HCT116 (cell line): ENCODE measurements around the gene PCNP. TPM values are rescaled to one million over a fixed set of nuclear protein-coding genes. Genes with fewer than 3 reads are reported as not detected.
"Not testable (repeated sequence)": the region's sequence is repeated elsewhere in the genome, so short reads cannot be mapped to it uniquely, and the experiment has no call there.

Source experiments
- ATAC-seq: fragments of 200-7000 bp; cut with Tn5 transposase; 2 replicates; pipeline ENCODE4 v1.9.1; 2020; ENCODE audit warnings: mild to moderate bottlenecking, moderate library complexity
- BruUV-seq: library from RNA; stranded (reverse); fragments of 400-500 nt; replicated peaks from 2 replicates; lab custom pipeline; 2021; lab: Mats Ljungman, UMichigan
- CTCF ChIA-PET: fragments of 300-600 bp; sonication (Branson Sonifier 250); formaldehyde crosslinking; loops from one replicate; lab custom pipeline; 2021; ENCODE audit warnings: antibody characterized with exemption; lab: Charles Lee
- POLR2A ChIA-PET: fragments of 300-600, 350-600 bp; sonication (Branson Sonifier 250); formaldehyde crosslinking; loops from one replicate; lab custom pipeline; 2021; ENCODE audit warnings: antibody characterized with exemption; lab: Charles Lee
- RAD21 ChIA-PET, 2 experiments: fragments of 300-600 bp; sonication (Branson Sonifier 250); formaldehyde crosslinking; loops; one replicate each; lab custom pipeline; 2023; ENCODE audit warnings: low total read pairs in 2 of 2; ENCODE audit not compliant: uncharacterized antibody in 2 of 2, unreplicated experiment in 2 of 2, low non-redundant PET in 1 of 2; lab: Charles Lee
- DNase-seq: peaks from one replicate; pipeline ENCODE4 v3.0.0-alpha.2; 2010; ENCODE audit warnings: low read depth, low spot score
- H2AFZ ChIP-seq: fragments of 200-600 bp; shearing (Covaris generic), sonication (generic); 2 replicates; pipeline ENCODE4 v1.6.1; 2017; ENCODE audit warnings: low read depth, mixed run types, mixed read lengths, antibody characterized with exemption, low read length; ENCODE audit not compliant: poor library complexity, severe bottlenecking
- H3K27ac ChIP-seq: 2 replicates; pipeline ENCODE4 v1.5.1; 2012; ENCODE audit warnings: low read depth, low read length
- H3K27me3 ChIP-seq: fragments of 200-600 bp; sonication (generic); 2 replicates; pipeline ENCODE4 v1.6.1; 2016; ENCODE audit warnings: mixed run types, low read length, mixed read lengths; ENCODE audit not compliant: insufficient read depth
- H3K36me3 ChIP-seq, 2 experiments: fragments of 200-500 bp in 1 of 2; fragments of 200-600 bp in 1 of 2; sonication (Bioruptor generic) in 1 of 2; sonication (generic) in 1 of 2; 2 replicates each; pipeline versions ENCODE4 v1.5.1 to v1.6.1; 2014 to 2016; ENCODE audit warnings: low read length in 2 of 2, inconsistent platforms in 1 of 2, mixed read lengths in 1 of 2, mixed run types in 1 of 2; ENCODE audit not compliant: insufficient read depth in 2 of 2, control insufficient read depth in 1 of 2
- H3K4me1 ChIP-seq, 2 experiments: fragments of 200-600 bp in 1 of 2; sonication (generic) in 1 of 2; 2 replicates each; pipeline versions ENCODE4 v1.5.1 to v1.6.1; 2012 to 2017; ENCODE audit warnings: low read length in 2 of 2, inconsistent platforms in 1 of 2, mild to moderate bottlenecking in 1 of 2, mixed read lengths in 1 of 2, mixed run types in 1 of 2, moderate library complexity in 1 of 2; ENCODE audit not compliant: insufficient read depth in 2 of 2, control insufficient read depth in 1 of 2
- H3K4me2 ChIP-seq: fragments of 200-600 bp; sonication (generic); 2 replicates; pipeline ENCODE4 v1.6.1; 2017; ENCODE audit warnings: mixed run types, low read length, mixed read lengths
- H3K4me3 ChIP-seq, 2 experiments: fragments of 200-600 bp in 1 of 2; sonication (generic) in 1 of 2; replicated peaks in 1 of 2; 2 replicates each; pipeline ENCODE4 v1.5.1; 2011 to 2016; ENCODE audit warnings: low read length in 2 of 2, control low read depth in 1 of 2, low read depth in 1 of 2, mild to moderate bottlenecking in 1 of 2, mixed read lengths in 1 of 2, mixed run types in 1 of 2
- H3K79me2 ChIP-seq: fragments of 200-600 bp; sonication (generic); 2 replicates; pipeline ENCODE4 v1.6.1; 2017; ENCODE audit warnings: mild to moderate bottlenecking, mixed run types, low read length, moderate library complexity, mixed read lengths; ENCODE audit not compliant: insufficient read depth
- H3K9ac ChIP-seq: fragments of 200-600 bp; sonication (generic); 2 replicates; pipeline ENCODE4 v1.6.1; 2016; ENCODE audit warnings: low read length, mixed read lengths
- H3K9me2 ChIP-seq: fragments of 200-600 bp; sonication (generic), shearing (Covaris generic); 2 replicates; pipeline ENCODE4 v1.6.1; 2017; ENCODE audit warnings: mixed run types, mild to moderate bottlenecking, moderate library complexity; ENCODE audit not compliant: insufficient read depth
- H3K9me3 ChIP-seq, 2 experiments: fragments of 200-500 bp in 1 of 2; fragments of 200-600 bp in 1 of 2; sonication (Bioruptor generic) in 1 of 2; sonication (generic) in 1 of 2; 2 replicates each; pipeline ENCODE4 v1.6.1; 2014 to 2017; ENCODE audit warnings: low read length in 2 of 2, mixed read lengths in 2 of 2, inconsistent platforms in 1 of 2, low read depth in 1 of 2, mild to moderate bottlenecking in 1 of 2, mixed run types in 1 of 2, moderate library complexity in 1 of 2; ENCODE audit not compliant: control insufficient read depth in 1 of 2, insufficient read depth in 1 of 2
- H4K20me1 ChIP-seq: fragments of 200-600 bp; sonication (generic), shearing (Covaris generic); 2 replicates; pipeline ENCODE4 v1.6.1; 2017; ENCODE audit warnings: mixed run types, mild to moderate bottlenecking, moderate library complexity; ENCODE audit not compliant: insufficient read depth
- CBX3 ChIP-seq: IDR thresholded peaks from 2 replicates; pipeline ENCODE4 v1.6.1; 2012; ENCODE audit warnings: low read depth
- EGR1 ChIP-seq: IDR thresholded peaks from 2 replicates; pipeline ENCODE4 v1.6.1; 2012; ENCODE audit warnings: low read depth
- EZH2phosphoT487 ChIP-seq: fragments of 200-600 bp; IDR thresholded peaks from 2 replicates; pipeline ENCODE4 v1.6.1; 2018; ENCODE audit warnings: antibody characterized with exemption, borderline replicate concordance
- JUND ChIP-seq: IDR thresholded peaks from 2 replicates; pipeline ENCODE4 v1.6.1; 2012
- POLR2A ChIP-seq: IDR thresholded peaks from 2 replicates; pipeline ENCODE4 v1.7.0; 2011; ENCODE audit warnings: borderline replicate concordance; ENCODE audit not compliant: insufficient read depth, insufficient read length; ENCODE audit errors: extremely low read depth
- RAD21 ChIP-seq: IDR thresholded peaks from 2 replicates; pipeline ENCODE4 v1.6.1; 2012; ENCODE audit warnings: low read depth, mild to moderate bottlenecking
- SIN3A ChIP-seq: IDR thresholded peaks from 2 replicates; pipeline ENCODE4 v1.6.1; 2012; ENCODE audit warnings: low read depth
- SP1 ChIP-seq: IDR thresholded peaks from 2 replicates; pipeline ENCODE4 v1.6.1; 2012; ENCODE audit warnings: low read depth
- TCF7L2 ChIP-seq: IDR thresholded peaks from 2 replicates; pipeline ENCODE4 v1.7.0; 2011; ENCODE audit warnings: borderline replicate concordance, inconsistent platforms; ENCODE audit not compliant: insufficient read depth, insufficient read length; ENCODE audit errors: extremely low read depth
- intact Hi-C: fragments of 100-400 bp; cut with micrococcal nuclease; formaldehyde crosslinking; loops from 2 replicates; pipeline ENCODE4 v1.10.0; 2022
- total RNA-seq: library from RNA; stranded (reverse); gene quantifications from one replicate; pipeline ENCODE4 v1.2.1, GENCODE V29; 2021; ENCODE audit not compliant: unreplicated experiment

Gene PCNP
- total RNA-seq, 1 experiment from 2014 or later = 177 TPM

- Histone ChIP-seq H3K4me3 (no peak overlapping the region), H3K9me2 (no peaks in the 10 kb centered on the region), H3K4me2 (no peak overlapping the region), H3K9me3 (no peaks in the 10 kb centered on the region), H3K36me3 (no peaks in the 10 kb centered on the region), H3K79me2 (no peaks in the 10 kb centered on the region), H2AFZ (no peak overlapping the region), H4K20me1 (no peaks in the 10 kb centered on the region), H3K27me3 (no peaks in the 10 kb centered on the region), H3K27ac (no peak overlapping the region), H3K4me1 (no peaks in the 10 kb centered on the region)
- CTCF ChIA-PET = no interaction called here
- BruUV-seq = no TSS peak
- DNase-seq (no peak), ATAC-seq (no peak)
- RAD21 ChIA-PET = no interaction called here
- intact Hi-C loops = no loop called here
- POLR2A ChIA-PET = no interaction called here
- TF ChIP-seq SP1 = no peak
- no peak for TF ChIP-seq EGR1
- TF ChIP-seq TCF7L2 = no peak
- TF ChIP-seq EZH2phosphoT487 = no peak
- TF ChIP-seq SIN3A = no peak
- TF ChIP-seq POLR2A = no peak
- no peak for TF ChIP-seq RAD21
- no peak for TF ChIP-seq JUND
- no peak for TF ChIP-seq CBX3
- TF ChIP-seq, all 23 proteins: peak for 0
- no peak overlapping the region for H3K9ac ChIP-seq
Measured at GRCh38 chr3:101549473-101549872, 24.5 kb upstream of the PCNP start.

- H3K4me2 ChIP-seq, RAD21 ChIA-PET, H3K27me3 ChIP-seq, H3K36me3 ChIP-seq, ATAC-seq, H3K79me2 ChIP-seq, BruUV-seq, H3K27ac ChIP-seq, CTCF ChIA-PET, intact Hi-C loops, H4K20me1 ChIP-seq, DNase-seq, H3K4me3 ChIP-seq, H3K9ac ChIP-seq, H3K9me2 ChIP-seq, H3K4me1 ChIP-seq, H2AFZ ChIP-seq, POLR2A ChIA-PET, H3K9me3 ChIP-seq: not testable (repeated sequence)
Measured at GRCh38 chr3:101551359-101552081, 22.5 kb upstream of the PCNP start.

GRCh38 chr3:101553381-101553780 lies 20.6 kb upstream of the PCNP start:
- H3K9me3 ChIP-seq, BruUV-seq, RAD21 ChIA-PET, H3K9ac ChIP-seq, H2AFZ ChIP-seq, ATAC-seq, H4K20me1 ChIP-seq, H3K27ac ChIP-seq, H3K4me2 ChIP-seq, H3K79me2 ChIP-seq, H3K9me2 ChIP-seq, H3K36me3 ChIP-seq, H3K4me1 ChIP-seq, intact Hi-C loops, DNase-seq, H3K4me3 ChIP-seq, POLR2A ChIA-PET, CTCF ChIA-PET: not testable (repeated sequence)
- H3K27me3 ChIP-seq = peaks cover 12% of the 10 kb centered on the region; the same call in 1 of the 2 replicates
